AG10803 (cell line): ENCODE measurements around the gene ZNF711.
A peak's percentile ranks its signal among the peaks of the same experiment; 100 is the strongest.

Source experiments
- DNase-seq: peaks from one replicate; pipeline ENCODE4 v3.0.0; 2010; ENCODE audit warnings: low read depth
- H3K4me3 ChIP-seq: 2 replicates; pipeline ENCODE4 v1.5.1; 2011; ENCODE audit warnings: mild to moderate bottlenecking, low read length, control low read depth
- TF ChIP-seq, protein P1 (sequence below): conservative IDR thresholded peaks from 2 replicates; pipeline ENCODE4 v1.5.1; 2011; ENCODE audit warnings: mild to moderate bottlenecking, low read length, control low read depth, inconsistent platforms

Gene ZNF711

DNA sequence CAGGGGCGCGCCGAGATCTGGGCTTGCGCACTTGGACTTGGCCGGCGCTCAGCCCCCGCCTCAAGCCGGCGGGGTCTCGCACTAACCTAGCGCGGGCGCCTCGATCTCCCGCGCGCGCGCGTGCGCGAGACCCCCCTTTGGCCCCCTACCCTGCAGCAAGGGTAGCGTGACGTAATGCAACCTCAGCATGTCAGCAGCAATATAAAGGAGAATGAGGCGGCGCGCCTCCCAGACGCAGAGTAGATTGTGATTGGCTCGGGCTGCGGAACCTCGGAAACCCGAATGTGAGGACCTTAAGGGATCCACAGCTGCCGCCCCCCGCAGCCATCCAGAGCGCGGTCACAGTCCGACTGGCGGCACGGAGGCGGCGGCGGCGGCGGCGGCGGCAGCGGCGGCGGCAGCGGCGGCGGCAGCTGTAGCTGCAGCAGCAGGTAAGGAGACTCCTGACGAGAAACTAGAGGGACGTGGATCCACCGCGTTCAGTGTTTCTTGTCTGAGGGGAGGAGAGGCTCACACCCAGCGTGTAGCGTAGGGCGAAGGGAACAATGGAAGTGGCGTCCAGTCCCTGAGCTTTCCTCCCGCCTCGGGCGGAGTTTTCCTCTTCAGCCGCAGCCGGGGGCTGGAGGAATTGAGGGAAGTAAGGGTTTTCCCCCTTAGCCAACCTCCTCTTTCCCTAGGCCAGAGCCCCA is at the start of gene ZNF711, which contains the start of gene SATL1:
ZNF711 (plus strand) TSS at position 231 of the 689 bp plus-strand sequence. CDS start 3,582 bp downstream, outside the sequence.
SATL1 (minus strand) TSS at position 19 of the 689 bp plus-strand sequence. CDS start 134,811 bp downstream, outside the sequence.
- peak; percentile 5 for DNase-seq
- TF ChIP-seq, protein P1, sequence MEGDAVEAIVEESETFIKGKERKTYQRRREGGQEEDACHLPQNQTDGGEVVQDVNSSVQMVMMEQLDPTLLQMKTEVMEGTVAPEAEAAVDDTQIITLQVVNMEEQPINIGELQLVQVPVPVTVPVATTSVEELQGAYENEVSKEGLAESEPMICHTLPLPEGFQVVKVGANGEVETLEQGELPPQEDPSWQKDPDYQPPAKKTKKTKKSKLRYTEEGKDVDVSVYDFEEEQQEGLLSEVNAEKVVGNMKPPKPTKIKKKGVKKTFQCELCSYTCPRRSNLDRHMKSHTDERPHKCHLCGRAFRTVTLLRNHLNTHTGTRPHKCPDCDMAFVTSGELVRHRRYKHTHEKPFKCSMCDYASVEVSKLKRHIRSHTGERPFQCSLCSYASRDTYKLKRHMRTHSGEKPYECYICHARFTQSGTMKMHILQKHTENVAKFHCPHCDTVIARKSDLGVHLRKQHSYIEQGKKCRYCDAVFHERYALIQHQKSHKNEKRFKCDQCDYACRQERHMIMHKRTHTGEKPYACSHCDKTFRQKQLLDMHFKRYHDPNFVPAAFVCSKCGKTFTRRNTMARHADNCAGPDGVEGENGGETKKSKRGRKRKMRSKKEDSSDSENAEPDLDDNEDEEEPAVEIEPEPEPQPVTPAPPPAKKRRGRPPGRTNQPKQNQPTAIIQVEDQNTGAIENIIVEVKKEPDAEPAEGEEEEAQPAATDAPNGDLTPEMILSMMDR: no peak
- H3K4me3 ChIP-seq: peak within 1 kb of the TSS; percentile 71

DNA sequence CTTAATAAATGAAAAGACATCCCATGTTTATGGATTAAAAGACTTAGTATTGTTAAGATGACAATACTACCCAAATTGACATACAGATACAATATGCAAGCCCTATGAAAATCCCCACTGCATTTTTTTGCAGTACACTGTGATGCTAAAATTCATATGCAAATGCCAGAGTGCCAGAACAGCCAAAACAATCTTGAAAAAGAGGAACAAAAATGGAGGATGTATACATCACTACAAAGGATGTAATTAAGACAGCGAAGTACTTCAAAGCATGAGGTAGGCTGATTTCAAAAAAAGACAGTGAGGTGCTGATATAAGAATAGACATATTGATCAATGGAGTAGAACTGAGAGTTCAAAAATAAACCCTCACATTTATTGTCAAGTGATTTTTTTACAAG is 47.5 kb upstream of the ZNF711 start:
- DNase-seq: no peak
- H3K4me3 ChIP-seq: no peak overlapping the region
- TF ChIP-seq, protein P1: no peak

DNA sequence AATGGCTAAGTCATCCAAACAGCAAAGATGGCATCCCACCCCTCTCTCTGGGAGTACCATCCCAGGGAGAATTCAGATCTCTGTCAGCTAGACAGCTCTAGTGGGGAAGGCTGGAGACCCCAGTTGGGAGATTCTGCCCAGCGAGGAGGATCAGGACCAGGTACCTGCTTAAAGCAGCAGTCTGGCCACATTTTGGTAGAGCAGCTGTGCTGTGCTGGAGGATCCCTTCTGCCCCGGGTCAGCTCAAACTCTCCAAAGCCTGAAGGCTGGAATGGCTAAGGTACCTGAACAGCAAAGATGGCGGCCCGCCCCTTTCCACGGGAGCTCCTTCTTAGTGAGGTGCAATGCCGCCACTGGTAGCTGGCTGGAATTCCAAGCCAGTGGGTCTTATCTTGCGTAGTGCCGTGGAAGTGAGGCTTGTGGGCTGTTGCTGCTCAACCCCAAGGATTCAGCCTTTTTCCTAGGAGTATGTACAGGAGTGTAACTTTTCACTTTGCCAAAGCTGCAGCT is 40.3 kb upstream of the ZNF711 start:
- no peak overlapping the region for H3K4me3 ChIP-seq

DNA sequence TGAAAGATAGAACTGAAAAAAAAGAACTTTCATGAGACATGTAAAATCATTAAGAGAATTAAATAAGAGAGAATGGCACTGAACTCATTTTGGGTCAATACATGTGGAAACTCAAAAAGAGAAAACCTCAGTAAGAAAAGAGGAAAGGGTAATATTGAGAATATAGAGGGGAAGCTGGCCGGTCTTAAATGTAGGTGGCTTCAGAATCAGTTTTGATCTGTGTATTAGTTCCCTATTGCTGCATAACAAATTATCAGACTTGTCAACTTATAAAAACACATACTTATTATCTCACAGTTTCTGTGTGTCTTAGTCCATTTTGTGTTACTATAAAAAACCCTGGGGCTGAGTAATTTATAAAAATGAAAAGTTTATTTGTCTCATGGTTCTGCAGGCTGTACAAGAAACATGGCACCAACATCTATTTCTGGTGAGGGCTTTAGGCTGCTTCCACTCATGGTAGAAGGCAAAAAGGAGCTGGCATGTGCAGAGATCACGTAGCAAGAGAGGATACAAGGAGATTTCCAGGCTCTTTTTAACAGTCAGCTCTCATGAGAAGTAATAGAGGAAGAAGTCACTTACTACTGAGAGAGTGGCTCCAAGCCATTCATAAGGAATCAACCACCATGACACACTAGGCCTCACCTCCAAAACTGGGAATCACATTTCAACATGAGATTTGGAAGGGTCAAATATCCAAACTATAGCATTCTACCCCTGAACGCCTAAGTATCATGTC is 29.8 kb upstream of the ZNF711 start:
- no peak for DNase-seq
- TF ChIP-seq, protein P1: no peak
- H3K4me3 ChIP-seq: no peak overlapping the region

More for the DNA sequence above, 40.3 kb upstream of the ZNF711 start:
- TF ChIP-seq, protein P1: no peak
- DNase-seq: no peak

DNA sequence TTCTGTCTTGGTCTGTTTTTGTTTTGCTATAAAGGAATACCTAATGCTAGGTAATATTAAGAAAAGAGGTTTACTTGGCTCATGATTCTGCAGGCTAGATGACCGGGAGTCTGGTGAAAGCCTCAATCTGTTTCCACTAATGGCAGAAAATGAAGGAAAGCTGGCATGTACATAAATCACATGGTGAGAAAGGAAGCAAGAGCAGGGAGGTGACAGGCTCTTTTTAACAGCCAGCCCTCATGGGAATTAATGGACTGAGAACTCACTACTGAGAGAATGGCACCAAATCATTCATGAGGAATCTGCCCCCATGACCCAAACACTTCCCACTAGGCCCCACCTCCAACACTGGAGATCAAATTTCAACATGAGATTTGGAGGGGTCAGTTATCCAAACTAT is 27.8 kb upstream of the ZNF711 start:
- no peak for DNase-seq
- TF ChIP-seq, protein P1: no peak
- H3K4me3 ChIP-seq: no peak overlapping the region

DNA sequence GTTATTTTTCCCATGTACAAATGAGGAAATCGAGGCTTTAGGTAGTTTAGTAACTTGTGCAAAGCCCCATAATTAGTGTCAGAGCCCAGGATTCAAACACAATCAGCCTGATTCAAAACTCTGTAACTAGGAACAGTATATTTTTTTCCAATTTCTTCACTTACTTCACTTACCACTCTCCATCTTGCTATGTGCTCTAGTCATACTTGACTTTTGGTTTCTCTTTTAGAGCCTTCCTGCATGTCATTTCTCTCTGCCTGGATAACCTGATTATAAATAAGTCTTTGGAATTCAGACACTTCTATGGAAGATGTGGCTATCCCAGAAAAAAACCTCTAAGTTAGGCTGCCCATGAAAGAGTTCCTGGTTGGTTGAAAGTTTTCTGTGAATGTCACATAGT is 22.4 kb upstream of the ZNF711 start:
- H3K4me3 ChIP-seq: no peak overlapping the region
- TF ChIP-seq, protein P1: no peak

DNA sequence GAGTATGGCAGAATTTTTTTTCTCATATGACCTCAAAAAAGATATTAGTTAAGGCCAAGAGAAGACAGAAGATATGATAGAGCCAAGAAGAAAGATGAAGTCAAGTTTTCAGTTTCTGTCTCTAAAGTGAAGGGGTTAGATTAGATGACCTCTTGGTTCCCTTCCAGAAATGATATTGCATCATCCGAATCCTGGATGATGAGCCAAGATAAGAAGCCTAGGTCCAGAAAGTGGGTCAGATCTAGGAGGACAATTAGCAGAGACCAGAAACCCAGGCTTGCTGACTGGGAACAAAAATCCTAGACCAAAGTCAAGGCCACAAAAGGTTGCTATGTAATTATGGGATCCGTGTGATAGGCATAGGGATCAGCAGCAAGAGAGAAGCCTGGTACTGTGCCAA is 20.4 kb upstream of the ZNF711 start:
- no peak overlapping the region for H3K4me3 ChIP-seq
- DNase-seq: no peak
- TF ChIP-seq, protein P1: no peak

More for the DNA sequence above, 22.4 kb upstream of the ZNF711 start:
- no peak for DNase-seq
